ENCODE data around the gene MCEE.

GRCh38 chr2:71173096-71173495 is 43.1 kb upstream of the MCEE start:
- TF ChIP-seq CTCF (IDR thresholded peaks at IDR 0.05), result no peak
- no peak for TF ChIP-seq POLR2A (IDR thresholded peaks at IDR 0.05)

Data from lower leg skin (tissue), 3 donors.